COR-L47 (cell line): Measurements from ENCODE around the gene OSBPL5.
"Not testable (repeated sequence)": the region's sequence is repeated elsewhere in the genome, so short reads cannot be mapped to it uniquely, and the experiment has no call there.

ENCODE experiments used
- DNase-seq: peaks from one replicate; lab custom pipeline; 2025; lab: John Stamatoyannopoulos, UW

Gene OSBPL5

GRCh38 chr11:3180869-3181268 lies 15.8 kb upstream of the OSBPL5 start:
- no peak for DNase-seq

- no peak for DNase-seq
Observed at GRCh38 chr11:3178349-3178748, 13.2 kb upstream of the OSBPL5 start.

- DNase-seq, result no peak
Observed at GRCh38 chr11:3177931-3178330, 12.8 kb upstream of the OSBPL5 start.

- no peak for DNase-seq
Observed at GRCh38 chr11:3176487-3176886, 11.4 kb upstream of the OSBPL5 start.

GRCh38 chr11:3175194-3175593 lies 10.1 kb upstream of the OSBPL5 start:
- no peak for DNase-seq

- no peak for DNase-seq
Observed at GRCh38 chr11:3174387-3174786, 9.3 kb upstream of the OSBPL5 start.

- DNase-seq, result no peak
Observed at GRCh38 chr11:3173795-3174194, 8.7 kb upstream of the OSBPL5 start.

- no peak for DNase-seq
Observed at GRCh38 chr11:3171931-3172560, 6.9 kb upstream of the OSBPL5 start.

- no peak for DNase-seq
Observed at GRCh38 chr11:3170756-3171650, 5.9 kb upstream of the OSBPL5 start.

GRCh38 chr11:3170044-3170755 lies 5.1 kb upstream of the OSBPL5 start:
- no peak for DNase-seq

- no peak for DNase-seq
Observed at GRCh38 chr11:3169255-3170043, 4.3 kb upstream of the OSBPL5 start.

- DNase-seq, result not testable (repeated sequence)
Observed at GRCh38 chr11:3168742-3169254, 3.7 kb upstream of the OSBPL5 start.

- DNase-seq, result no peak
Observed at GRCh38 chr11:3167143-3168119, 2.3 kb upstream of the OSBPL5 start.

GRCh38 chr11:3166268-3167142 lies 1.4 kb upstream of the OSBPL5 start:
- DNase-seq, result peak; percentile 45

GRCh38 chr11:3165916-3166267 lies 782 bp upstream of the OSBPL5 start:
- no peak for DNase-seq

- no peak for DNase-seq
Observed at GRCh38 chr11:3164552-3165151, 458 bp downstream of the OSBPL5 start.

GRCh38 chr11:3164138-3164551 lies 965 bp downstream of the OSBPL5 start:
- no peak for DNase-seq

- no peak for DNase-seq
Observed at GRCh38 chr11:3163241-3163981, 1.7 kb downstream of the OSBPL5 start.
